ENCODE results near the gene NEDD4.
A peak's percentile ranks its signal among the peaks of the same experiment; 100 is the strongest.
"Not testable (repeated sequence)": the region's sequence is repeated elsewhere in the genome, so short reads cannot be mapped to it uniquely, and the experiment has no call there.

The NEDD4 gene

GRCh38 chr15:55993111-55993803 lies at the start of gene NEDD4:
TSS of gene NEDD4 (minus strand) at chr15:55993612. CDS start at chr15:55993555, 57 bp downstream.
- peak; percentile 91 for DNase-seq (ENCODE audit: low spot score)

- no peak for DNase-seq (ENCODE audit: low spot score)
Observed at GRCh38 chr15:56042498-56042897, 49.1 kb upstream of the NEDD4 start.

- DNase-seq (ENCODE audit: low spot score): no peak
Observed at GRCh38 chr15:56042031-56042430, 48.6 kb upstream of the NEDD4 start.

- peak; percentile 80 for DNase-seq (ENCODE audit: low spot score)
Observed at GRCh38 chr15:56040081-56041035, 46.9 kb upstream of the NEDD4 start.

DNA sequence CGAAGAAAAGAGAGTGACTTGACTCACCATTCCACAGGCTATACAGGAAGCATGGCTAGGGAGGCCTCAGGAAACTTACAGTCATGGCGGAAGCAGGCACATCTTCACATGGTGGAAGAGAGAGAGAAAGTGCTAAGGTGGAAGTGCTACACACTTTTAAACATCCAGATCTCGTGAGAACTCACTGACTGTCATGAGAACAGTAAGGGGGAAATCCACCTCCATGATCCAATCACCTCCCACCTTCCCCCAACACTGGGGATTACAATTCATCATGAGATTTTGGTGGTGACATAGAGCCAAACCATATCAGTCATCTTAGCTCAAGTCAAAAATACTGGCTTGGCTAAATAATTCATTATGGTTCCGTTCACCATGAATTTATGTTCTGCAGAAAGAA lies 45.3 kb upstream of the NEDD4 start:
- no peak for DNase-seq (ENCODE audit: low spot score)

GRCh38 chr15:56038015-56038414 lies 44.6 kb upstream of the NEDD4 start:
- DNase-seq (ENCODE audit: low spot score): no peak

DNA sequence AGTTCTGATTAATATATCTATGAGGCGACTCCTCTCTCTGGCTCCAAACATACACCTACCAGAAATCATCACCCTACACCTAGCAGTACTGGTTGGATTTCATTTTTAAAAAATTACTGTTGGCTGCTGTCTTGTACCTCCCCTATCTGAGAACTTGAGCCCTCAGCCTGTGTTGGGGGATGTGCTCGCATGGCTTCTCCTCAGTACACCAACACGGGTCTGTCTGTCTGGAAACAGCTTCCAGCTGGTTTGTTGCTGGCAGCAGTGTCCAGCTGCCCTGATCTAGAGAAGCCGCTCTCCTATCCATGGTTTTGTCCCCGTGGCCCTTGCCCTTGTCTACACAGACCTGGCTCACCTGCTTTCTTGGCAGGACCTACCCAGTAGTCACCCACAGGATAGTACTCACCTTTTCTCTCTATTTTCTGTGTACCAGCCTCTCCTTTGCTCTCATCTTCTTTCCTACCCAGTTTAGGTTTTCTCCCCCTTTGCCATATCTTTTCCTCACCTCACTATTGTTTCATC lies 43.2 kb upstream of the NEDD4 start:
- DNase-seq (ENCODE audit: low spot score): no peak

- no peak for DNase-seq (ENCODE audit: low spot score)
Observed at GRCh38 chr15:56035166-56035565, 41.8 kb upstream of the NEDD4 start.

- DNase-seq (ENCODE audit: low spot score): no peak
Observed at GRCh38 chr15:56034514-56034913, 41.1 kb upstream of the NEDD4 start.

- no peak for DNase-seq (ENCODE audit: low spot score)
Observed at GRCh38 chr15:56032373-56032772, 39.0 kb upstream of the NEDD4 start.

GRCh38 chr15:56031836-56032235 lies 38.4 kb upstream of the NEDD4 start:
- DNase-seq (ENCODE audit: low spot score): no peak

- no peak for DNase-seq (ENCODE audit: low spot score)
Observed at GRCh38 chr15:56031402-56031801, 38.0 kb upstream of the NEDD4 start.

DNA sequence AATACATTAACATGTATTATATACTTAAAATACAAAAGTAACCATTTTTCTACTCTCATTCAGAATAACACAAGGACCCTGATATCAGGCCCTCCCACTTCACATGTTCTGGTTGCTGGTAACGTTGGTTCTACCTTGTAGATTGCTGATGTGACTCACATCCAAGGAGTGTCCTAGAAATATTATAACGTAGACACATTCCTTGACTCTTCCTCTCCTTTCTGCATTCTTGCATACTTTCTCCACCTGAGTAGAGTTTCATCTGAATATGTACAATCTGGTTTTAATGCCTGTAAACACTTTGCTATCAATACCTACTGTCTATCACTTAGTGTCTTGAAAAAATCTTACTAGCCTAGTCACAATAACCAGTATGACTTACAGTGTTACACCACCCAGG lies 35.0 kb upstream of the NEDD4 start:
- DNase-seq (ENCODE audit: low spot score): no peak

GRCh38 chr15:56023160-56023559 lies 29.7 kb upstream of the NEDD4 start:
- not testable (repeated sequence) for DNase-seq (ENCODE audit: low spot score)

DNA sequence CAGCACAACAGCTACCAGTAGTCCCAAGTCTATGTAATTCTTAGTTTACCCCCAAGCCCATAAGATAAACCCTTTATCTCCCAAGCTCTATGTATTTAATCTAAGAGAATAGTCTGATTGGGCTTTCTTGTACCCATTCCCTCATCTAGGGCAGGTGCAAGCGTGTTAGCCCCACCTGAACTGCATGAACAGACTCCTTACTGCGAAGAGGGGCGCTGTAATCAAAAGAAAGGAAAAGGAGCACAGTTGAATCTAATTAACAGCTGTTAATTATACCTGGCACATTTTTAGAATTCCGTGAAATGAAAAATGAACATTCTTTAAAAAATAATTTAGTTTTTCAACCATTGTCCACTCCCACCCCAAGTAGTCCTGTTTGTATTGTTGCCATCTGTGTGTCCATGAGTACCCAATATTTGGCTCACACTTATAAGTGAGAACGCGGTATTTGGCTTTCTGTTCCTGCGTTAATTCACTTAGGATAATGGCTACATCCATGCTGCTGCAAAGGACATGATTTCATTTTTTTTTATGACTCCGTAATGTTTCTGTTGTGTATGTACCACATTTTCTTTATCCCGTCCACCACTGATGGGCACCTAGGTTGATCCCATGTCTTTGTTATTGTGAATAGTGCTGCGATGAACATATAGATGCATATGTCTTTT lies 26.5 kb upstream of the NEDD4 start:
- DNase-seq (ENCODE audit: low spot score): no peak

GRCh38 chr15:56019060-56019793 lies 25.8 kb upstream of the NEDD4 start:
- no peak for DNase-seq (ENCODE audit: low spot score)

DNA sequence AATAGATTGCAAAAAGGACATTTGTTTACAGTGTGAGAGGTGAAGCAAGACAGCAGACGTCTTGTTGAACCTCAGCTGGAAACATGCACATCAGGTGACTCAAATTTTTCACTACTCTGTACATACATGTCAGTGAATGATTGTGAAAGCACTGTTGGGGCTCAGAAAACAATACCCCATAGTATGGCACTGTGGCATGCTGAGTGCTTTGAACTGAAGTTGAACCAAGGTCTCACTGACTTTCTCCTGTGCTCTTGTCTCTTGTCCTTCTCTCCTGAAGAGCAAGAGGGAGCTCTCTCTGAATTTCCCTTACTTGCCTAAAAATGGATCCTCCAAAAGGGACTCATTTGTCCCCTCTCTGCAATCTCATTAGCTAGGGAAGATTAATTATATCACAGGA lies 24.5 kb upstream of the NEDD4 start:
- DNase-seq (ENCODE audit: low spot score): no peak

GRCh38 chr15:56017511-56017910 lies 24.1 kb upstream of the NEDD4 start:
- DNase-seq (ENCODE audit: low spot score): no peak

- no peak for DNase-seq (ENCODE audit: low spot score)
Observed at GRCh38 chr15:56016281-56016680, 22.9 kb upstream of the NEDD4 start.

DNA sequence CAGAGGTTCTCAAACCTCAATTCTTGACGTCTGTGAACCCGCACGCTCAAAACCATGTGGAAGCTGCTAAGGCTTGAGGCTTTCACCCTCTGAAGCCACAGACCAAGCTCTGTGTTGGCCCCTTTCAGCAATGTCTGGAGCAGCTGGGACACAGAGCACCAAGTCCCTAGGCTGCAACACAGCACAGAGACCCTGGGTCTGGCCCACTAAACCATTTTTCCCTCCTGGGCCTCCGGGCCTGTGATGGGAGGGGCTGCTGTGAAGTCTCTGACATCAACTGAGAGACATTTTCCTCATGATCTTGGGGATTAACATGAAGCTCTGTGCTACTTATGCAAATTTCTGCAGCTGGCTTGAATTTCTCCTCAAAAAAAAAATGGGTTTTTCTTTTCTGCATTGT lies 21.3 kb upstream of the NEDD4 start:
- DNase-seq (ENCODE audit: low spot score): no peak

DNA sequence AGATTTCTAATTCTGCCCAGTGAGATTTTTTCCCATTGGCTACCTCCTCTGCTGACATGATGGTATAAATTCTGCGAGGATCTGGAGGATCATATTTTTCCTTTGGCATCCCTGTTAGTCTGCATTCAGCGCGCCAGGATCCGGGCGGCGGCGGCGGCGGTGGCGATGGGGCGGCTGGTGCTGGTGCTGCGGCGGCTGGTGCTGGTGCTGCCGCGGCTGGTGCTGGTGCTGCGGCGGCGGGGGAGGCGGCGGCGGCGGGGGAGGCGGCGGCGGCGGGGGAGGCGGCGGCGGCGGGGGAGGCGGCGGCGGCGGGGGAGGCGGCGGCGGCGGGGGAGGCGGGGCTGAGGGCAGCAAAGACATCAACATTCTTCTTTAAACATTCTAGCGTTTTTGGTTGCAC lies 13.6 kb upstream of the NEDD4 start:
- DNase-seq (ENCODE audit: low spot score): not testable (repeated sequence)

GRCh38 chr15:56006371-56006770 lies 13.0 kb upstream of the NEDD4 start:
- not testable (repeated sequence) for DNase-seq (ENCODE audit: low spot score)
